Erythroblast (primary cell): Measurements from ENCODE around the gene ASAP2.

Source experiments
- GATA1 ChIP-seq: IDR thresholded peaks from 2 replicates; pipeline ENCODE4 v1.6.1; 2011; ENCODE audit warnings: low read depth, mild to moderate bottlenecking, control low read depth, low read length, moderate library complexity
- POLR2A ChIP-seq: IDR thresholded peaks from 2 replicates; pipeline ENCODE4 v1.6.1; 2011; ENCODE audit warnings: mild to moderate bottlenecking, low read length

- TF ChIP-seq GATA1, result no peak
- TF ChIP-seq POLR2A, result no peak
Measured at GRCh38 chr2:9192712-9193111, 13.9 kb upstream of the ASAP2 start.
